KOPT-K1 (cell line): Measurements from ENCODE around the gene LINGO4.
"Not testable (repeated sequence)": the region's sequence is repeated elsewhere in the genome, so short reads cannot be mapped to it uniquely, and the experiment has no call there.

ENCODE experiments used
- H3K27ac ChIP-seq: fragments of 200-600 bp; sonication (generic); 2 replicates; pipeline ENCODE4 v1.5.1; 2016; ENCODE audit warnings: antibody characterized with exemption, mild to moderate bottlenecking, low read depth, low read length; ENCODE audit not compliant: poor library complexity, severe bottlenecking
- H3K36me3 ChIP-seq: fragments of 200-600 bp; sonication (generic); 2 replicates; pipeline ENCODE4 v1.5.1; 2017; ENCODE audit warnings: antibody characterized with exemption, mild to moderate bottlenecking, low read length, moderate library complexity; ENCODE audit not compliant: insufficient read depth
- H3K9me3 ChIP-seq: fragments of 200-600 bp; sonication (generic); 2 replicates; pipeline ENCODE4 v1.5.1; 2017; ENCODE audit warnings: antibody characterized with exemption, low read length, mild to moderate bottlenecking; ENCODE audit not compliant: insufficient read depth, poor library complexity, severe bottlenecking

The LINGO4 gene

DNA sequence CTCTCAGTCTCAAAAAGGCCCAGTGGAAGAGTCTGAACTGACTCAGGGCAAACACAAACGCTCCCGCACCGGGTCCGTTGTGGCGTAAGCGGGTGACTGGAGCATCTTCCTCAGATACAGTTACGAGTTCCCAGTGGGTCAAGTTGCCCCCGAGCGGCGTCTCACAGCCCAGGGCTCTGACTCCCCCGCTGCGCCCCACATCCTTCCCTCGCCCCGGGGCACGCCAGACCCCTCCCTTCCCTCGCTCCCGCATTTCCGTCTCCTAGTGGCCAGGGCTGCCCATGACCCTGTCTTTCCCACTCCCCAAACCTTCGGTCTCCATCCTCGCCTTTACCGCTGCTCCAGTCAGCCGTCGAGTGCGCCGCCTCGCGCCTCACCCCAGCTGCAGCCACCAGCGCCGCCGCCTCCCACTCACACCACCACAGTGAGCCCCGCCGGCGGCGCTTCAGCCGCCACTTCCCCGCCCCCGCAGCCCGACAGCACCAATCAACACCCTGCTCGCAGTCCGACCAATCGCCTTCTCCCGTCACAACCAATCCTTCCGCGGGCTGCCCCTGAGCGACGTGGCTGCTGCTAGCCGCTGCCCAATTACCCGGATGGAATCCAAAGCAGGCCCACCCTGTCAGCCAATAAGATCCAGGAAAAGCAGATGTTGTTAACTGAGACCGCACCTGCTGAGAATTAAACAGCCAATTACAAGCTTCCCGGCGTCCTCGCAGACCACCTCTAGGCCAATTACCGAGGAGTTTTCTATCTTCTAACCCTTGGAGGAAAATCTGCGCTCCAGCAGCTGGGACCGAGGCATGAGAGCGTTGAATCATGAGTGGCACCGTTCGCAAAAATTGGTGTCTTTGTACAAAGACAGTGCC, 14.9 kb downstream of the LINGO4 start, which contains the start of gene TDRKH:
TSS of gene TDRKH (minus strand) at position 430 of the 869 bp plus-strand sequence. CDS start 7,478 bp downstream, outside the sequence.
- Histone ChIP-seq H3K27ac (peak within 1 kb of the TSS; percentile 27), H3K36me3 (no peaks in the 10 kb centered on the region), H3K9me3 (no peaks in the 10 kb centered on the region)

DNA sequence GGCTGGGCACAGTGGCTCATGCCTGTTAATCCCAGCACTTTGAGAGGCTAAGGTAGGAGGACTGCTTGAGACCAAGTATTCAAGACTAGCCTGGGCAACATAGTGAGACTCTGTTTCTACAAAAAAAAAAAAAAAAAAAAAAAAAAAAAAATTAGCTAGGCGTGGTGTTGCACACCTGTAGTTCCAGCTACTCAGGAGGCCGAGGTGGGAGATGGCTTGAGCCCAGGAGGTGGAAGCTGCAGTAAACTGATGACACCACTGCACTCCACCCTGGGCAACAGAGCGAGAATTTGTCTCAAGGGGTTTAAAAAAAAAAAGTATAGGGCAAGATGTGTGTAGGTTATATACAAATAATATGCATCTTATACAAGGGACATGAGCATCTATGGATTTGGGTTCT, 17.5 kb downstream of the LINGO4 start:
- no peaks in the 10 kb centered on the region for H3K36me3 ChIP-seq
- H3K9me3 ChIP-seq = no peaks in the 10 kb centered on the region
- no peak overlapping the region for H3K27ac ChIP-seq

DNA sequence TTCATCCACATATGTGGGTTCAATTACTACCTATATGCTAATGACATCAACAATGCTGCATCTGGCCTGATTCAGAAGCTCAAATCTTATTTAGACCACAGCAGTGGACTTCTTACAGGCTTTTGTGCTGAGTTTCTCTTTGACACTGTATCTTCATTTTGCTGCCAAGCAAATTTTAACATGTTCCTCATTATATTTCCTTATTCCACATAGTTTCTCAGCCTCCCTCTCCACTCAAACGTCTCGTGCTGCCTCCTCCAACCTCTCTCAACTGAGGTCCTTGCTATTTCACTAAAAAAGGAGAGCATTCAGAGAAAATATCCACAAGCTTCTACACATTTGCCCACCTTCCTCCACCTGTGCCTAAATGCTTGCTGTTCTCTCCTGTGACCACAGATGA, 21.4 kb downstream of the LINGO4 start:
- H3K36me3 ChIP-seq = peaks cover under 1% of the 10 kb centered on the region; the same call in 1 of the 2 replicates
- H3K9me3 ChIP-seq = no peaks in the 10 kb centered on the region
- H3K27ac ChIP-seq = no peak overlapping the region

DNA sequence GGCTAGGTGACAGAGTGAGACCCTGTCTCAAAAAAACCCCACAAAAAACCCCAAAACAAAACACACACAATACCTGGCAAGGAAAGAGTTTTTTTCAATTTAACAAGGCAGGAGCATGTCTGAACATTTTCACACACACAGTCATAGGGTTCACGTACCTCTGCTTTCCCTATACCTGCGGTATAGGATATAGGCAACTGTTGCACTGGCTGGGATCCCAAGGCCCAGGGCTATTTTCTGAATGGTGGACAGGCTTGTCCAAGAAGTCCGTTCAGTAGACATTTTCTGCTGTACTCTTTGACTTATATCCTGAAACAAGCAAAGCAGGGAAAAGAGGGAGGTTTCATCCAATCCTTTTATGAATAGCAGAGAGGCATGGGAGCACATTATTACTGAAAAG, 22.5 kb downstream of the LINGO4 start:
- Histone ChIP-seq H3K27ac (no peak overlapping the region), H3K9me3 (no peaks in the 10 kb centered on the region), H3K36me3 (peaks cover 7% of the 10 kb centered on the region; the same call in 1 of the 2 replicates)

DNA sequence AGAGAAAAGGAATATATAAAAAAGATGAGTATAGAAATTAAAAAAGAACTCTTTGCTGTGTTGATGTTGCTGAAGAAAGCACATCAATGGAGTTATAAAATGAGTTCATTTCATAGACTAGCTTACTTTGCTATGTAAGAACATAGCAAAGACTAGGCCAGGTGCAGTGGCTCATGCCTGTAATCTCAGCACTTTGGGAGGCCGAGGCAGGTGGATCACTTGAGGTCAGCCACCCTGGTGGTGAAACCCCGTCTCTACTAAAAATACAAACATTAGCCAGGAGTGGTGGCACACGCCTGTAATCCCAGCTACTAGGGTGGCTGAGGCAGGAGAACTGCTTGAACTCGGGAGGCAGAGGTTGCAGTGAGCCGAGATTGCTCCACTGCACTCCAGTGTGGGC, 23.2 kb downstream of the LINGO4 start:
- H3K27ac ChIP-seq, H3K9me3 ChIP-seq, H3K36me3 ChIP-seq: not testable (repeated sequence)

DNA sequence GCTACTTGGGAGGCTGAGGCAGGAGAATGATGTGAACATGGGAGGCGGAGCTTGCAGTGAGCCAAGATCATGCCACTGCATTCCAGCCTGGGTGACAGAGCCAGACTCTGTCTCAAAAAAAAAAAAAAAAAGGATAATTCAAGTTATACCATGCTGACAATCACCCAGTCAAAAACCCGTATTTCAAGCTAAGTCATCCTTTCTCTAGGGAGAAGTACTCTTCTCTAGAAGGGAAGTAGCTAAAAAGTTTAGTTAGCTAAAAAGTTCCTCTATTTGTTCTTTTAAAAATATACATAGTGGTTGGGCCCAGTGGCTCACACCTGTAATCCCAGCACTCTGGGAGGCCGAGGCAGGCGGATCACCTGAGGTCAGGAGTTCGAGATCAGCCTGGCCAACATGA, 24.5 kb downstream of the LINGO4 start:
- not testable (repeated sequence) for H3K9me3 ChIP-seq, H3K27ac ChIP-seq
- peaks cover 17% of the 10 kb centered on the region; the same call in 1 of the 2 replicates for H3K36me3 ChIP-seq

DNA sequence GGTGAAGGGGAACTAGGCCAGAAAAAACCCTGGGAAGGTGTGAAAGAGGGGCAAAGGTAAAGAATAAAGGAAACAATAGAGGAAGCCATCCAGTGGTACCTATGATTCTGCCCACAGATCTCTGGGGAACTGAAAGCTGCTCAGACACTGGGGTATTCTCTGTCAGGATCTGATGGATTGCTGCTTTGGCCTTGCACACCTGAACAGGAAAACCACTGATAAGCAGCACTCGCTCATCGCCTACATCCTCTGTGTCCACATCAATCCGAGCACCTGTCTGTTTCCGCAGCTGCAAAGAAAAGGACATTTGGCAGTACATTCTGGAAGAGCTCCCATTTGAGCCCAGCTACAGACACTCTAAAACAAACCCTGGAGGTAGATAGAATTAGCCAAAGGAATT, 25.4 kb downstream of the LINGO4 start:
- peaks cover 26% of the 10 kb centered on the region; the same call in 1 of the 2 replicates for H3K36me3 ChIP-seq
- no peaks in the 10 kb centered on the region for H3K9me3 ChIP-seq
- no peak overlapping the region for H3K27ac ChIP-seq

DNA sequence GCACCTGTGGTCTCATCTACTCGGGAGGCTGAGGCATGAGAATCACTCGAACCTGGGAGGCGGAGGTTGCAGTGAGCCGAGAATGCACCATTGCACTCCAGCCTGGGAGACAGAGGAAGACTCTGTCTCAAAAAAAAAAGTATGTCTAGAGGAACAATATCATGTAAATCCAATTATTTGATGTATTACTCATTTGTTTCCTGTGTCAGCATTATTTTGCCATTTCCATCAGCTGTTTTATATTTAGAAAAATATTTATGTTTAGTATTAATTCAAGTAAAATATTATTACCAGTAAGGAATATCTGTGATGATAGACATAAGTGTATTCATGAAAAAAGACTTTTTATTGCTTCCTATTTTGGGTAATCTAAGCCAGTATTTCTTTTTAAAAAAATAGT, 27.9 kb downstream of the LINGO4 start:
- no peak overlapping the region for H3K27ac ChIP-seq
- no peaks in the 10 kb centered on the region for H3K9me3 ChIP-seq
- peaks cover 28% of the 10 kb centered on the region; the same call in 1 of the 2 replicates for H3K36me3 ChIP-seq

DNA sequence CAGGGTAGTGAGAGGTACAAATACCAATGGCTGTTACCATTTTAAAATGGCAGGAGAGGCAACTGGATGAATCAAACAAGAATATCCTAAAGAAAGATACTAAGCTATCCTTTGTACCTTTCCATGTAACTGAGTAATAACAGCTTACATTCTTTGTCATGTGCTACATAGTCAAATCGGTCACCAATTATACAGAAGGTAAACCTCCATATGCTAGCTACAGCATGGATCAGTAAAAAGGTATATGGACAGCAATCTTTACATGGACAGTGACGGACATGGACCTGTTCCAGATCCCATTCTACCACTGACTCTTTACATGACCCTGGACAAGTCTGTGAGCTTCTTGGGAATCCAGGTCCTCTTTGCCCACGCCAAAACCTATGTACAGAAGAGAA, 28.6 kb downstream of the LINGO4 start:
- H3K27ac ChIP-seq = no peak overlapping the region
- H3K9me3 ChIP-seq = no peaks in the 10 kb centered on the region
- H3K36me3 ChIP-seq = peaks cover 28% of the 10 kb centered on the region; the same call in 1 of the 2 replicates

DNA sequence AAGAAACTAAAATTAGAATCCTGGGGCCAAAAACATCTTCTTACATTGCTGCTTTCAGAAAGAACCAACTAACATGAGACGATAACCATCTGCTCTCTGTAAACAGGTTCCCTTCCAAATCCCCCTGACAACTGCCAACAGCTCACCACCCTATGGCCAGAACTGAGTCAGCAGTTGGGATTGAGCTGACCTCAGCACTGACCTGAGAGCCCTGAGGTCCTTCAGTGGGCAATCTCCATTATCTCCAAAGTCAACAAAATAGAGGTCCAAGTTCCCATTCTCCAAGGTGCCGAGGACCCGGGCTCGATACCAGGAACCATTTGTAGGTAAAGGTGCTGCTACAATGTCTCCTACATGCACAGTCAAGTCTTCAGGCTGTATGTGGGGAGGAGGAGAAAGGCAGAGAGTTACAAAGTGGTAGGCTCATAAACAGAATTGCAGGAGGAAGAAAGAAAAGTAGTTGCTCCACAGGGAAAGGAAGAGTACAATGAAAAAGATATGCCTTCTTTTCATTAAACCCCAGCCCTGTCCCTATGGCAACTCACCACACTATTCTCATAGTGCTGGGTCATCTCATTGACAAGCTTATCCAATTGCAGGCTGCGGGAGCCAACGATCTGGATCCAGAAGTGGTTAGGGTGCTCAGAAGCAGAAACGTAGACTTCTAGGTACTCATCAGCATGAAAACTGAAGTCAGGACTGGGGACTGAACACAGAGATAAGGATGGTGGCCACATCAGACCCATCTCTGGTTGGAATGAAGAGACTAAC, 29.1 kb downstream of the LINGO4 start:
- Histone ChIP-seq H3K27ac (no peak overlapping the region), H3K9me3 (no peaks in the 10 kb centered on the region), H3K36me3 (peaks cover 28% of the 10 kb centered on the region; the same call in 1 of the 2 replicates)

DNA sequence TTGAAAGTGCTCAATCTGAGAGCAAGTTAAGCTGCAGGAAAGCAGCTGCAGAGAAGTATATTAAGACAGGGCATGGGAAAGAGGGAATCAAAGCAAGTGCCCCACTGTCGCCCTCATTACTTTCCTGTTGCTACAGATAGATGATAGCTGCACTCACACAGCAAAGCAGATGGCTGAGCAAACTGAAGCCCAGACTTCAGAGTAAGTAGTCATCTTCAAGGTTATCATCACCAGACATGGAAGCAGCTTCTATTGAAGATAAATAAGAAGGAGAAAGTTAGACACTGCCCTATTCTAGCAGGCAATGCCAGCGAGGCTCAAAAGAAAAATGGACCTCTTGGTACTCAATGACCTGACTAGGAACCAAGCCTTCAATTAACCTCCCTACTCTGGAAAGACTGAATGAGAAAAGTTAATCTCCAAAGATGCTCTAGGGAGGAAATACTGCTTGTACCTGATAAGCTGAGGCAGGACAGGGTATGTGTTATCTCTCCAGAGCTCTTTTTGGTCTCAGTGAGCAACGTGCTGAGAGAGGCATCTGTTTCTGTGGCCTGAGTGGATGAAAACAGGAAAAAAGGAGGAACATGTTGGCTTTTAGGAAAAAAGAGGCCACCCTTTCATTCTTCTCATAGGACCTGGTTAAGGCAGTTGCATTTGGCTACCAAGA, 30.8 kb downstream of the LINGO4 start:
- Histone ChIP-seq H3K36me3 (peaks cover 28% of the 10 kb centered on the region; the same call in 1 of the 2 replicates), H3K27ac (no peak overlapping the region), H3K9me3 (no peaks in the 10 kb centered on the region)

DNA sequence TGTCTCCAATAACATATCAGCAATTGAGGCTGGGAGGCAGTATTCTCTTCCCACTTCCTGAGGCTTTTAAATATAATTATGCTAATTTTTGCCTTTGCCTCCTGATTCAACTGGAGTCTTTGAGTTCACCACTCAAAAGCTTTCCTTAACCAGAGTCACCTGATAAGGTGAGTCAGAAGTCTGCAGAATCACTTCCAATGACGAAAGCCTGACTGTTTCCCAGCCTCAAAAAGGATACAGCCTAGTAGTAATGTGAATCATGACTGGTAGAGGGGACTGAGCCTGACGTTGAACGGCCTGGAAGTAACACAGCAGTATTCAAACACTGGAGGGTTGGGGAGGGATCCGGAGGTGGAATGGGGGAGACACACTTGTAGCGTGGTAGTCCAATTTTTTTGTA, 31.5 kb downstream of the LINGO4 start:
- Histone ChIP-seq H3K36me3 (peaks cover 27% of the 10 kb centered on the region; the same call in 1 of the 2 replicates), H3K27ac (no peak overlapping the region), H3K9me3 (no peaks in the 10 kb centered on the region)

DNA sequence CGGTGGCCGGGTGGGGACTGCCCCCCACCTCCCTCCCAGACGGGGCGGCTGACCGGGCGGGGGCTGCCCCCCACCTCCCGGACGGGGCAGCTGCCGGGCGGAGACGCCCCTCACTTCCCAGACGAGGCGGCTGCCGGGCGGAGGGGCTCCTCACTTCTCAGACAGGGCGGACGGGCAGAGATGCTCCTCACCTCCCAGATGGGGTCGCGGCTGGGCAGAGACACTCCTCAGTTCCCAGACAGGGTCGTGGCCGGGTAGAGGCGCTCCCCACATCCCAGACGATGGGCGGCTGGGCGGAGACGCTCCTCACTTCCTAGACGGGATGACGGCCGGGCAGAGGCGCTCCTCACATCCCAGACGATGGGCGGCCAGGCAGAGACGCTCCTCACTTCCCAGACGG, 35.9 kb downstream of the LINGO4 start:
- not testable (repeated sequence) for H3K36me3 ChIP-seq, H3K27ac ChIP-seq

DNA sequence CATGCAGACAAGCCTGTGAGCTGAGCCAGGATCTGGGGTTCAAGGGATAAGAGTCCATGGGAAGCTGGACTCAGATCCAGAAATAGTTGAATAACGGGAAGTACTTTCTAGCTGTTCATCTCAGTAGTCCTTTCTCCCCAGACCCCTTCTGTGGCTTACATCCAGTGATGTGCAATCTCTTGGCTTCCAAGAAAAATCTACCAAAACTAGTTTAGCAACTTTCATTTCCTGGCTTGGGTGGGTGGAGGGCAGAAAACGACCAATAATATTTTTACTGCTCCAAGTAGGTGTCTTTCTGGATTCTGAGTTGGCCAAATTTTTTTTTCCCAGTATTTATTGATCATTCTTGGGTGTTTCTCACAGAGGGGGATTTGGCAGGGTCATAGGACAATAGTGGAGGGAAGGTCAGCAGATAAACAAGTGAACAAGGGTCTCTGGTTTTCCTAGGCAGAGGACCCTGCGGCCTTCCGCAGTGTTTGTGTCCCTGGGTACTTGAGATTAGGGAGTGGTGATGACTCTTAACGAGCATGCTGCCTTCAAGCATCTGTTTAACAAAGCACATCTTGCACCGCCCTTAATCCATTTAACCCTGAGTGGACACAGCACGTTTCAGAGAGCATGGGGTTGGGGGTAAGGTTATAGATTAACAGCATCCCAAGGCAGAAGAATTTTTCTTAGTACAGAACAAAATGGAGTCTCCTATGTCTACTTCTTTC, 36.7 kb downstream of the LINGO4 start:
- H3K9me3 ChIP-seq, H3K36me3 ChIP-seq, H3K27ac ChIP-seq: not testable (repeated sequence)

More for the DNA sequence above, 35.9 kb downstream of the LINGO4 start:
- not testable (repeated sequence) for H3K9me3 ChIP-seq
